NCI-H226 (cell line): ENCODE data around the gene SIK2.

Source experiments
- DNase-seq: peaks from one replicate; pipeline ENCODE4 v3.0.0-alpha.2; 2015

The SIK2 gene

GRCh38 chr11:111734101-111734953 is 132.1 kb downstream of the SIK2 start:
- no peak for DNase-seq

GRCh38 chr11:111734954-111735261 is 132.7 kb downstream of the SIK2 start:
- no peak for DNase-seq

- DNase-seq = peak; percentile 95
These were observed 133.2 kb downstream of the SIK2 start for GRCh38 chr11:111735262-111736116.

GRCh38 chr11:111736181-111736590 is 133.9 kb downstream of the SIK2 start:
- DNase-seq = peak; percentile 35

GRCh38 chr11:111736621-111737443 is 134.6 kb downstream of the SIK2 start:
- DNase-seq = no peak

- DNase-seq = no peak
These were observed 135.4 kb downstream of the SIK2 start for GRCh38 chr11:111737444-111738210.

- DNase-seq = no peak
These were observed 137.1 kb downstream of the SIK2 start for GRCh38 chr11:111739299-111739698.

- no peak for DNase-seq
These were observed 139.5 kb downstream of the SIK2 start for GRCh38 chr11:111741751-111742150.

- no peak for DNase-seq
These were observed 141.5 kb downstream of the SIK2 start for GRCh38 chr11:111743700-111744099.

- peak; percentile 45 for DNase-seq
These were observed 143.7 kb downstream of the SIK2 start for GRCh38 chr11:111745719-111746504.

- no peak for DNase-seq
These were observed 146.0 kb downstream of the SIK2 start for GRCh38 chr11:111748035-111748804.

GRCh38 chr11:111749646-111750045 is 147.4 kb downstream of the SIK2 start:
- DNase-seq = no peak

GRCh38 chr11:111756097-111756496 is 153.8 kb downstream of the SIK2 start:
- DNase-seq = no peak

- no peak for DNase-seq
These were observed 157.1 kb downstream of the SIK2 start for GRCh38 chr11:111759376-111759775.

GRCh38 chr11:111759778-111760407 is 157.6 kb downstream of the SIK2 start:
- DNase-seq = no peak

GRCh38 chr11:111761036-111761435 is 158.8 kb downstream of the SIK2 start:
- DNase-seq = no peak

- DNase-seq = no peak
These were observed 160.3 kb downstream of the SIK2 start for GRCh38 chr11:111762526-111762925.

- DNase-seq = no peak
These were observed 160.9 kb downstream of the SIK2 start for GRCh38 chr11:111762981-111763643.

GRCh38 chr11:111764621-111765020 is 162.4 kb downstream of the SIK2 start:
- DNase-seq = no peak
